IPS-18a (cell line): Measurements from ENCODE around the gene CABLES1.

Experiments
- H3K27ac ChIP-seq: one replicate; pipeline ENCODE4 v1.5.1; 2013; ENCODE audit warnings: low read length
- H3K27me3 ChIP-seq: one replicate; pipeline ENCODE4 v1.6.1; 2013; ENCODE audit warnings: mild to moderate bottlenecking, low read length; ENCODE audit not compliant: control insufficient read depth, insufficient read depth
- H3K36me3 ChIP-seq: one replicate; pipeline ENCODE4 v1.6.1; 2013; ENCODE audit warnings: low read depth, low read length; ENCODE audit not compliant: control insufficient read depth
- H3K4me1 ChIP-seq: one replicate; pipeline ENCODE4 v1.6.1; 2013; ENCODE audit warnings: low read depth, low read length; ENCODE audit not compliant: control insufficient read depth
- H3K4me3 ChIP-seq: one replicate; pipeline ENCODE4 v1.5.1; 2013; ENCODE audit warnings: low read length
- H3K9ac ChIP-seq: one replicate; pipeline ENCODE4 v1.6.1; 2013; ENCODE audit warnings: mild to moderate bottlenecking, low read length, moderate library complexity
- H3K9me3 ChIP-seq: one replicate; pipeline ENCODE4 v1.6.1; 2013; ENCODE audit warnings: low read depth, low read length; ENCODE audit not compliant: control insufficient read depth

Gene CABLES1

GRCh38 chr18:23225503-23225902 lies 90.2 kb downstream of the CABLES1 start:
- Histone ChIP-seq H3K36me3 (peaks cover 7% of the 10 kb centered on the region), H3K27me3 (no peaks in the 10 kb centered on the region), H3K9ac (no peak overlapping the region), H3K4me1 (peaks cover 6% of the 10 kb centered on the region), H3K9me3 (no peaks in the 10 kb centered on the region), H3K27ac (no peak overlapping the region), H3K4me3 (no peak overlapping the region)

- Histone ChIP-seq H3K4me3 (no peak overlapping the region), H3K9me3 (no peaks in the 10 kb centered on the region), H3K4me1 (peaks cover 6% of the 10 kb centered on the region), H3K27me3 (no peaks in the 10 kb centered on the region), H3K27ac (no peak overlapping the region), H3K9ac (no peak overlapping the region), H3K36me3 (peaks cover 6% of the 10 kb centered on the region)
These were observed 91.1 kb downstream of the CABLES1 start for GRCh38 chr18:23226391-23226790.

GRCh38 chr18:23226930-23227725 lies 91.8 kb downstream of the CABLES1 start:
- H3K36me3 ChIP-seq = no peaks in the 10 kb centered on the region
- no peaks in the 10 kb centered on the region for H3K9me3 ChIP-seq
- peaks cover 13% of the 10 kb centered on the region for H3K4me1 ChIP-seq
- H3K27ac ChIP-seq = no peak overlapping the region
- H3K4me3 ChIP-seq = no peak overlapping the region
- H3K27me3 ChIP-seq = no peaks in the 10 kb centered on the region
- H3K9ac ChIP-seq = no peak overlapping the region

- Histone ChIP-seq H3K27ac (no peak overlapping the region), H3K4me1 (peaks cover 18% of the 10 kb centered on the region), H3K9me3 (no peaks in the 10 kb centered on the region), H3K27me3 (no peaks in the 10 kb centered on the region), H3K4me3 (no peak overlapping the region), H3K36me3 (no peaks in the 10 kb centered on the region), H3K9ac (no peak overlapping the region)
These were observed 92.4 kb downstream of the CABLES1 start for GRCh38 chr18:23227726-23228070.

- Histone ChIP-seq H3K36me3 (no peaks in the 10 kb centered on the region), H3K9me3 (no peaks in the 10 kb centered on the region), H3K9ac (no peak overlapping the region), H3K4me3 (no peak overlapping the region), H3K27ac (no peak overlapping the region), H3K4me1 (peaks cover 18% of the 10 kb centered on the region), H3K27me3 (no peaks in the 10 kb centered on the region)
These were observed 93.1 kb downstream of the CABLES1 start for GRCh38 chr18:23228102-23229061.

- no peak overlapping the region for H3K27ac ChIP-seq
- no peak overlapping the region for H3K4me3 ChIP-seq
- H3K36me3 ChIP-seq = peaks cover 4% of the 10 kb centered on the region
- peaks cover 18% of the 10 kb centered on the region for H3K4me1 ChIP-seq
- H3K9me3 ChIP-seq = no peaks in the 10 kb centered on the region
- no peak overlapping the region for H3K9ac ChIP-seq
- no peaks in the 10 kb centered on the region for H3K27me3 ChIP-seq
These were observed 94.2 kb downstream of the CABLES1 start for GRCh38 chr18:23229472-23229871.

- no peak overlapping the region for H3K9ac ChIP-seq
- H3K4me3 ChIP-seq = no peak overlapping the region
- no peak overlapping the region for H3K27ac ChIP-seq
- peaks cover 7% of the 10 kb centered on the region for H3K36me3 ChIP-seq
- H3K9me3 ChIP-seq = no peaks in the 10 kb centered on the region
- peaks cover 22% of the 10 kb centered on the region for H3K4me1 ChIP-seq
- H3K27me3 ChIP-seq = no peaks in the 10 kb centered on the region
These were observed 95.4 kb downstream of the CABLES1 start for GRCh38 chr18:23230686-23231085.

GRCh38 chr18:23231340-23232021 lies 96.2 kb downstream of the CABLES1 start:
- no peak overlapping the region for H3K4me3 ChIP-seq
- H3K9me3 ChIP-seq = no peaks in the 10 kb centered on the region
- no peak overlapping the region for H3K9ac ChIP-seq
- peaks cover 30% of the 10 kb centered on the region for H3K4me1 ChIP-seq
- no peaks in the 10 kb centered on the region for H3K27me3 ChIP-seq
- H3K36me3 ChIP-seq = peaks cover 11% of the 10 kb centered on the region
- H3K27ac ChIP-seq = no peak overlapping the region

GRCh38 chr18:23232331-23232730 lies 97.0 kb downstream of the CABLES1 start:
- peaks cover 18% of the 10 kb centered on the region for H3K36me3 ChIP-seq
- no peaks in the 10 kb centered on the region for H3K9me3 ChIP-seq
- H3K4me1 ChIP-seq = peaks cover 36% of the 10 kb centered on the region
- no peaks in the 10 kb centered on the region for H3K27me3 ChIP-seq
- no peak overlapping the region for H3K27ac ChIP-seq
- no peak overlapping the region for H3K9ac ChIP-seq
- no peak overlapping the region for H3K4me3 ChIP-seq

- no peaks in the 10 kb centered on the region for H3K27me3 ChIP-seq
- peaks cover 32% of the 10 kb centered on the region for H3K4me1 ChIP-seq
- H3K36me3 ChIP-seq = peaks cover 19% of the 10 kb centered on the region
- H3K27ac ChIP-seq = no peak overlapping the region
- H3K9me3 ChIP-seq = no peaks in the 10 kb centered on the region
- H3K4me3 ChIP-seq = no peak overlapping the region
- no peak overlapping the region for H3K9ac ChIP-seq
These were observed 99.3 kb downstream of the CABLES1 start for GRCh38 chr18:23234619-23235018.

- Histone ChIP-seq H3K9me3 (no peaks in the 10 kb centered on the region), H3K27ac (no peak overlapping the region), H3K4me1 (peaks cover 32% of the 10 kb centered on the region), H3K36me3 (peaks cover 19% of the 10 kb centered on the region), H3K27me3 (no peaks in the 10 kb centered on the region), H3K9ac (no peak overlapping the region), H3K4me3 (no peak overlapping the region)
These were observed 100.1 kb downstream of the CABLES1 start for GRCh38 chr18:23235336-23235735.
